Right atrium auricular region (tissue), 2 donors: ENCODE results near the gene ENPP6. TPM values are rescaled to one million over a fixed set of nuclear protein-coding genes. Genes with fewer than 3 reads are reported as not detected.

ENCODE experiments used
- DNase-seq: peaks from one replicate; pipeline ENCODE4 v3.0.0-alpha.2; 2019; ENCODE audit warnings: low spot score
- H3K27ac ChIP-seq, 2 donors: fragments of 200-600 bp; sonication (generic); 1 replicate in 1 of 2; 2 replicates in 1 of 2; pipeline ENCODE4 v1.5.1; 2016 to 2019
- H3K27me3 ChIP-seq, 2 donors: fragments of 200-600 bp; sonication (generic); one replicate each; pipeline versions ENCODE4 v1.5.1 to v1.6.0; 2017 to 2019
- H3K36me3 ChIP-seq: fragments of 200-600 bp; sonication (generic); one replicate; pipeline ENCODE4 v1.5.1; 2016
- H3K4me1 ChIP-seq, 2 donors: fragments of 200-600 bp; sonication (generic); one replicate each; pipeline versions ENCODE4 v1.5.1 to v1.6.0; 2017 to 2019
- H3K4me3 ChIP-seq, 2 donors: fragments of 200-600 bp; sonication (generic); 1 replicate in 1 of 2; 2 replicates in 1 of 2; pipeline ENCODE4 v1.5.1; 2017 to 2019; ENCODE audit warnings: mild to moderate bottlenecking in 1 of 2, moderate library complexity in 1 of 2
- H3K9me3 ChIP-seq, 2 donors: fragments of 200-600 bp; sonication (generic); one replicate each; pipeline ENCODE4 v1.5.1; 2019
- CTCF ChIP-seq, 2 donors: fragments of 200-600 bp; sonication (generic); IDR thresholded peaks; one replicate each; pipeline ENCODE4 v1.5.1; 2019; ENCODE audit warnings: antibody characterized with exemption in 2 of 2
- total RNA-seq, 2 donors: library from RNA; depleted of rRNA; stranded (reverse); fragments of >200 nt; gene quantifications; one replicate each; pipeline ENCODE4 v1.1.0, GENCODE V29; 2016

The ENPP6 gene
- total RNA-seq, 2 donors from 2014 or later: not detected

- no peak overlapping the region for H3K27ac ChIP-seq
- no peak for TF ChIP-seq CTCF (IDR thresholded peaks at IDR 0.05)
- no peak for DNase-seq
- H3K4me1 ChIP-seq: no peaks in the 10 kb centered on the region
- no peak overlapping the region for H3K4me3 ChIP-seq
- H3K36me3 ChIP-seq: no peaks in the 10 kb centered on the region
- H3K27me3 ChIP-seq: no peaks in the 10 kb centered on the region
- H3K9me3 ChIP-seq: no peaks in the 10 kb centered on the region
Observed at GRCh38 chr4:184112006-184112550, 105.6 kb downstream of the ENPP6 start.

- TF ChIP-seq CTCF (IDR thresholded peaks at IDR 0.05): no peak
- Histone ChIP-seq H3K36me3 (no peaks in the 10 kb centered on the region), H3K27ac (no peak overlapping the region), H3K4me3 (no peak overlapping the region), H3K9me3 (no peaks in the 10 kb centered on the region), H3K27me3 (no peaks in the 10 kb centered on the region), H3K4me1 (no peaks in the 10 kb centered on the region)
- no peak for DNase-seq
Observed at GRCh38 chr4:184111233-184111832, 106.3 kb downstream of the ENPP6 start.

- no peak for DNase-seq
- Histone ChIP-seq H3K27me3 (no peaks in the 10 kb centered on the region), H3K27ac (no peak overlapping the region), H3K36me3 (no peaks in the 10 kb centered on the region), H3K9me3 (no peaks in the 10 kb centered on the region), H3K4me3 (no peak overlapping the region), H3K4me1 (no peaks in the 10 kb centered on the region)
- TF ChIP-seq CTCF (IDR thresholded peaks at IDR 0.05): no peak
Observed at GRCh38 chr4:184110452-184111224, 107.0 kb downstream of the ENPP6 start.

GRCh38 chr4:184108006-184108501 lies 109.6 kb downstream of the ENPP6 start:
- no peak for TF ChIP-seq CTCF (IDR thresholded peaks at IDR 0.05)
- peaks cover 0 to 15% of the 10 kb centered on the region in 2 donors for H3K4me1 ChIP-seq
- no peak for DNase-seq
- no peaks in the 10 kb centered on the region for H3K27me3 ChIP-seq
- H3K9me3 ChIP-seq: no peaks in the 10 kb centered on the region
- no peaks in the 10 kb centered on the region for H3K36me3 ChIP-seq
- no peak overlapping the region for H3K27ac ChIP-seq
- H3K4me3 ChIP-seq: no peak overlapping the region

- peaks cover 0 to 15% of the 10 kb centered on the region in 2 donors for H3K4me1 ChIP-seq
- no peak for TF ChIP-seq CTCF (IDR thresholded peaks at IDR 0.05)
- no peaks in the 10 kb centered on the region for H3K36me3 ChIP-seq
- no peak overlapping the region for H3K4me3 ChIP-seq
- H3K27me3 ChIP-seq: no peaks in the 10 kb centered on the region
- no peak for DNase-seq
- H3K27ac ChIP-seq: no peak overlapping the region
- H3K9me3 ChIP-seq: no peaks in the 10 kb centered on the region
Observed at GRCh38 chr4:184104419-184105101, 113.1 kb downstream of the ENPP6 start.
